Measurements from ENCODE around the gene PITPNB. TPM values are rescaled to one million over a fixed set of nuclear protein-coding genes. Genes with fewer than 3 reads are reported as not detected.

The PITPNB gene
- total RNA-seq, 4 donors from 2014 or later = 28.0 to 48.2 (median 40.3) TPM

- no peaks in the 10 kb centered on the region for H3K27me3 ChIP-seq
- intact Hi-C loops (cut with DNase I; ENCODE audit: low total_unique reads) = no loop called here
- peaks cover 35 to 90% (median 46%) of the 10 kb centered on the region in 4 donors for H3K4me1 ChIP-seq
- DNase-seq = no peak
- H3K9me3 ChIP-seq = no peaks in the 10 kb centered on the region
- in situ Hi-C loops (cut with MboI; ENCODE audit: low pct_ligation_motif_present in 1 of 4, low pct_unique_long_range_greater_than_20kb in 1 of 4, low sequenced_read_pairs in 3 of 4) = loop anchor here in 3 of 4 donors (25.0 kb wide), 1 partner anchor 710 kb away; no protein-coding TSS in a partner anchor
- TF ChIP-seq POLR2AphosphoS5 (IDR thresholded peaks at IDR 0.05) = no peak
- no peak for TF ChIP-seq CTCF (IDR thresholded peaks at IDR 0.05)
- no peak for TF ChIP-seq POLR2A (IDR thresholded peaks at IDR 0.05)
- no peak for TF ChIP-seq EP300 (IDR thresholded peaks at IDR 0.05; ENCODE audit: low read depth)
- no peak overlapping the region for H3K4me3 ChIP-seq
- H3K27ac ChIP-seq = peak overlapping the region in 3 of 4 donors; percentile 43 to 85 (median 55)
- H3K36me3 ChIP-seq = no peaks in the 10 kb centered on the region
- WGBS, 2 donors (ENCODE audit: low coverage in 1 of 2) = 63 to 79% methylated on average over 2 of the region's 2 CpGs
These were observed 41.6 kb downstream of the PITPNB start for GRCh38 chr22:27877501-27877900.

GRCh38 chr22:27876684-27877083 lies 42.4 kb downstream of the PITPNB start:
- Histone ChIP-seq H3K4me3 (no peak overlapping the region), H3K36me3 (no peaks in the 10 kb centered on the region), H3K9me3 (no peaks in the 10 kb centered on the region), H3K27me3 (no peaks in the 10 kb centered on the region), H3K4me1 (peaks cover 35 to 82% (median 42%) of the 10 kb centered on the region in 4 donors), H3K27ac (peak overlapping the region in 3 of 4 donors; percentile 43 to 85 (median 55))
- in situ Hi-C loops (cut with MboI; ENCODE audit: low pct_ligation_motif_present in 1 of 4, low pct_unique_long_range_greater_than_20kb in 1 of 4, low sequenced_read_pairs in 3 of 4) (loop anchor here in 3 of 4 donors (25.0 kb wide), 1 partner anchor 711 kb away; no protein-coding TSS in a partner anchor), intact Hi-C loops (cut with DNase I; ENCODE audit: low total_unique reads) (no loop called here)
- DNase-seq = no peak
- TF ChIP-seq CTCF (IDR thresholded peaks at IDR 0.05) (no peak), POLR2AphosphoS5 (IDR thresholded peaks at IDR 0.05) (no peak), POLR2A (IDR thresholded peaks at IDR 0.05) (no peak), EP300 (IDR thresholded peaks at IDR 0.05; ENCODE audit: low read depth) (no peak)
- WGBS, 2 donors (ENCODE audit: low coverage in 1 of 2) = 65 to 79% methylated on average over 1 of the region's 1 CpG

GRCh38 chr22:27875951-27876350 lies 43.1 kb downstream of the PITPNB start:
- Histone ChIP-seq H3K36me3 (no peaks in the 10 kb centered on the region), H3K4me1 (peaks cover 37 to 78% (median 41%) of the 10 kb centered on the region in 4 donors), H3K27ac (peak overlapping the region in 3 of 4 donors; percentile 70 to 85 (median 79)), H3K9me3 (no peaks in the 10 kb centered on the region), H3K27me3 (no peaks in the 10 kb centered on the region), H3K4me3 (no peak overlapping the region)
- TF ChIP-seq CTCF (IDR thresholded peaks at IDR 0.05) (no peak), POLR2AphosphoS5 (IDR thresholded peaks at IDR 0.05) (no peak), EP300 (IDR thresholded peaks at IDR 0.05; ENCODE audit: low read depth) (no peak), POLR2A (IDR thresholded peaks at IDR 0.05) (no peak)
- in situ Hi-C loops (cut with MboI; ENCODE audit: low pct_ligation_motif_present in 1 of 4, low pct_unique_long_range_greater_than_20kb in 1 of 4, low sequenced_read_pairs in 3 of 4) (loop anchor here in 3 of 4 donors (25.0 kb wide), 1 partner anchor 711 kb away; no protein-coding TSS in a partner anchor), intact Hi-C loops (cut with DNase I; ENCODE audit: low total_unique reads) (no loop called here)
- 77 to 100% methylated on average over 1 to 2 of the region's 2 CpGs for WGBS, 2 donors (ENCODE audit: low coverage in 1 of 2)
- no peak for DNase-seq

DNA sequence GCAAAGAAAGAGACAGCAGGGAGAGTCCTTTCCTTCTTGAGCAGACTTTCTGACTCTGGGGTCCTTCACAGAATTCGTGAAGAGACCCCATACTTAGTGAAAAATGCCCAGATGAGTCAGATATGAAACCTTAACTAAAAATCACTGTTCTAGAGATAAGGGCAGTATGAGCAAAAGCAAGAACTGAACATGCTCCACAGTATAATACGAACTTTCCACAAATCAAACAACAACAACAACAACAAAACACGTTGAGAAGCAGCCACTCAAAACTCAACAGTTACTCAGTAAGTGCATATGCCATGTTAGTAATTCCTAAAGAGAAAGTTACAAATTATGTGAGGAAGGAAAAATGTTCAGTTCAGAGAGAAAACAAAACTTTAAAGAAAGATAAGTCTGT lies 44.3 kb downstream of the PITPNB start:
- H3K4me1 ChIP-seq = peaks cover 37 to 79% (median 42%) of the 10 kb centered on the region in 4 donors
- in situ Hi-C loops (cut with MboI; ENCODE audit: low pct_ligation_motif_present in 1 of 4, low pct_unique_long_range_greater_than_20kb in 1 of 4, low sequenced_read_pairs in 3 of 4) (loop anchor here in 3 of 4 donors (25.0 kb wide), 1 partner anchor 713 kb away; no protein-coding TSS in a partner anchor), intact Hi-C loops (cut with DNase I; ENCODE audit: low total_unique reads) (no loop called here)
- H3K4me3 ChIP-seq = no peak overlapping the region
- no peaks in the 10 kb centered on the region for H3K36me3 ChIP-seq
- DNase-seq = no peak
- H3K27ac ChIP-seq = peak overlapping the region; percentile 39 to 85 (median 74)
- WGBS, 2 donors (ENCODE audit: low coverage in 1 of 2) = 59 to 61% methylated on average over 3 of the region's 3 CpGs
- no peaks in the 10 kb centered on the region for H3K9me3 ChIP-seq
- no peaks in the 10 kb centered on the region for H3K27me3 ChIP-seq
- TF ChIP-seq POLR2AphosphoS5 (IDR thresholded peaks at IDR 0.05) (no peak), CTCF (IDR thresholded peaks at IDR 0.05) (no peak), EP300 (IDR thresholded peaks at IDR 0.05; ENCODE audit: low read depth) (no peak), POLR2A (IDR thresholded peaks at IDR 0.05) (no peak)
